Right lobe of liver (tissue), 4 donors: ENCODE results near the gene ABLIM3.

Source experiments
- CTCF ChIP-seq, 4 donors: fragments of 200-600 bp in 3 of 4; fragments of 450-650 bp in 1 of 4; IDR thresholded peaks; one replicate each; pipeline versions ENCODE4 v1.5.1 to v1.8.0; 2016 to 2022; ENCODE audit warnings: antibody characterized with exemption in 4 of 4, mild to moderate bottlenecking in 2 of 4
- POLR2A ChIP-seq: fragments of 450-650 bp; IDR thresholded peaks from one replicate; pipeline ENCODE4 v1.6.1; 2017; ENCODE audit warnings: antibody characterized with exemption, mild to moderate bottlenecking
- donor health status: DM: no; HTN: no; CAD: no.
- donor health status: DM: no; HTN: no; CAD: no.
- donor health status: DM: no; HTN: yes; CAD: no.

DNA sequence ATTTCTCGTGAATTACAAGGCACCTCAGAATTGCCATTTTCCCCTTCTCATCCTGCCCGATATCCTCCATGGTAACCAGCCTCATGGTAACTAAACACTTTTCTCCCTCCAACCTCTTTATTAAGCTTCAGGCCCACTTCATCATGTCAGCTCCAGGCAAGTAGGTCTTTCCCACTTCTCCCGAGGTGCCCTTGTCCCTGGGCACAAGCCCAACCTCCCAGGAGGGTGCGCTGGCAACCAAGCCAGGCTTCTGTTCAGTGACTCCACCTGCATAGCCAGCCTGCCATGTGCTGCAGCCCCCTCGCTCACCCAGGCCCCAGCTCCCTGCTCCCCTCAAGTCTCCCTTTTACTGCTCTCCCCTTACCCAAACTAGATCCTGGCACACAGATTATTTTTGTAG is 83.0 kb downstream of the ABLIM3 start:
- no peak for TF ChIP-seq CTCF (IDR thresholded peaks at IDR 0.05)
- TF ChIP-seq POLR2A, result no peak
